Lung (tissue), 12 donors: ENCODE data around the gene ARSG. TPM values are rescaled to one million over a fixed set of nuclear protein-coding genes. Genes with fewer than 3 reads are reported as not detected.

Source experiments
- ATAC-seq: fragments of 200-7000 bp; cut with Tn5 transposase; one replicate; pipeline ENCODE4 v1.9.1; 2020; ENCODE audit warnings: moderate number of reproducible peaks; ENCODE audit not compliant: insufficient read depth, low FRiP score
- DNase-seq, 3 donors: peaks; one replicate each; pipeline ENCODE4 v3.0.0-alpha.2; 2013 to 2017
- H3K27ac ChIP-seq, 2 donors: one replicate each; pipeline ENCODE4 v1.5.1; 2013; ENCODE audit warnings: mild to moderate bottlenecking in 2 of 2, moderate library complexity in 2 of 2, control low read depth in 1 of 2, inconsistent platforms in 1 of 2, low read depth in 1 of 2, low read length in 1 of 2
- H3K27me3 ChIP-seq, 3 donors: one replicate each; pipeline ENCODE4 v1.5.1; 2013; ENCODE audit warnings: low read length in 2 of 3; ENCODE audit not compliant: control insufficient read depth in 3 of 3, insufficient read depth in 3 of 3
- H3K36me3 ChIP-seq, 4 donors: one replicate each; pipeline ENCODE4 v1.5.1; 2013; ENCODE audit warnings: low read length in 4 of 4, mild to moderate bottlenecking in 1 of 4, moderate library complexity in 1 of 4; ENCODE audit not compliant: control insufficient read depth in 4 of 4, insufficient read depth in 4 of 4
- H3K4me1 ChIP-seq, 5 donors: one replicate each; pipeline ENCODE4 v1.5.1; 2013; ENCODE audit warnings: low read length in 5 of 5, mild to moderate bottlenecking in 2 of 5, moderate library complexity in 1 of 5; ENCODE audit not compliant: control insufficient read depth in 5 of 5, insufficient read depth in 5 of 5
- H3K4me3 ChIP-seq: one replicate; pipeline ENCODE4 v1.5.1; 2013; ENCODE audit warnings: mild to moderate bottlenecking, control low read depth, moderate library complexity
- H3K9ac ChIP-seq, 2 donors: one replicate each; pipeline ENCODE4 v1.5.1; 2013; ENCODE audit warnings: low read length in 2 of 2, control low read depth in 1 of 2; ENCODE audit not compliant: insufficient read depth in 1 of 2
- H3K9me3 ChIP-seq, 4 donors: one replicate each; pipeline ENCODE4 v1.5.1; 2013; ENCODE audit warnings: low read length in 3 of 4, mild to moderate bottlenecking in 1 of 4, moderate library complexity in 1 of 4; ENCODE audit not compliant: control insufficient read depth in 4 of 4, insufficient read depth in 3 of 4
- WGBS, 2 donors: extraction: QIAGEN DNeasy Blood & Tissue Kit; methylation state at CpG; one replicate each; pipeline ENCODE4 v1.1.7; 2013; 5-methylcytosine and 5-hydroxymethylcytosine counted together
- polyA plus RNA-seq, 2 donors: library from polyadenylated mRNA; stranded (reverse); fragments of 200-250 nt; gene quantifications; one replicate each; pipeline ENCODE4 v1.2.1, GENCODE V29; 2013
- total RNA-seq, 2 donors: library from RNA; depleted of rRNA in 1 of 2; stranded (reverse); fragments of >200 nt in 1 of 2; gene quantifications; one replicate each; pipeline ENCODE4 v1.2.1, GENCODE V29; 2014 to 2021
- TF ChIP-seq, protein P1 (sequence below): IDR thresholded peaks from 2 replicates; pipeline ENCODE4 v1.5.1; 2012; ENCODE audit warnings: mild to moderate bottlenecking; ENCODE audit errors: control extremely low read depth, extremely low read depth
- donor health status: control.
- donor health status: control.
- donor health status: Bipolar disorder and iron deficiency.
- donor health status: healthy.
- donor health status: DM: yes; HTN: yes; CAD: no.

The ARSG gene
- total and polyA plus RNA-seq, 4 donors: 1.5 to 9.3 (median 4.3) TPM

DNA sequence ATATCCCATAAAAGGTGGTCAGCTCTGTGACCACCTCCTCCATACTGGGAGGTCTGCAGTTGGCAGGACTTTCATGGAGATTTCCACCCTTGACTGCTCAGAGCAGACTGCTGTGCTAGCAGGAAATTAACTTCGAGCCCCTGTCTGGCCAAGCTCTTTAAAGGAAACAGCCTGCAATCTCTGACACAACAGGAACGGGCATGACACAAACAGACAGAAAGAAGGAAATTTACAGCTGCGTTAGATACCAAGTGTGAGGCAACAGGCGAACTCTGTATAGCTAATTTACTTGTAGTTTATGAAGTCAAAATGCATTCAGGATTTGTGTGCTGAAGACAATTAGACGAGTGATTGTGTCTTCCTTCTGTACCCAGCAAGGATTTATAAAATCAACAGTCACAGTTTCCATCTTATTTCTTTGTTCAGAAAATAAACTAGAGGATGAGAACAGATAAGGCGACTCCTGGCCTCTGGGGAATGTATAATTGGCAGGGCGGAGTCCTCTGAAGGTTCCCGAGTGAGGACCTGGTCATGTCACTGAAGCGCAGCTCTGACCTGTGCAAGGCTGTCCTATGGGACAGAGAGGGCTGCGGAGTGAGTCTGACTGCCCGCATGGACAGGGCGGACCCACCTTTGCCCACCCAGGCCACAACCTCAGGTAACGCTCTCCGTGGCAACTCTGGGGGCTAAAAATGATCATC, 149.9 kb downstream of the ARSG start:
- ATAC-seq (no peak), DNase-seq (peak; percentile 48 to 83 (median 74))
- Histone ChIP-seq H3K27me3 (no peaks in the 10 kb centered on the region), H3K9ac (no peak overlapping the region), H3K4me1 (peaks cover 0 to 21% (median 13%) of the 10 kb centered on the region in 5 donors), H3K27ac (peak overlapping the region; percentile 50 to 89), H3K4me3 (no peak overlapping the region), H3K9me3 (no peaks in the 10 kb centered on the region), H3K36me3 (peaks cover 0 to 16% (median 8%) of the 10 kb centered on the region in 4 donors)
- TF ChIP-seq, protein P1, sequence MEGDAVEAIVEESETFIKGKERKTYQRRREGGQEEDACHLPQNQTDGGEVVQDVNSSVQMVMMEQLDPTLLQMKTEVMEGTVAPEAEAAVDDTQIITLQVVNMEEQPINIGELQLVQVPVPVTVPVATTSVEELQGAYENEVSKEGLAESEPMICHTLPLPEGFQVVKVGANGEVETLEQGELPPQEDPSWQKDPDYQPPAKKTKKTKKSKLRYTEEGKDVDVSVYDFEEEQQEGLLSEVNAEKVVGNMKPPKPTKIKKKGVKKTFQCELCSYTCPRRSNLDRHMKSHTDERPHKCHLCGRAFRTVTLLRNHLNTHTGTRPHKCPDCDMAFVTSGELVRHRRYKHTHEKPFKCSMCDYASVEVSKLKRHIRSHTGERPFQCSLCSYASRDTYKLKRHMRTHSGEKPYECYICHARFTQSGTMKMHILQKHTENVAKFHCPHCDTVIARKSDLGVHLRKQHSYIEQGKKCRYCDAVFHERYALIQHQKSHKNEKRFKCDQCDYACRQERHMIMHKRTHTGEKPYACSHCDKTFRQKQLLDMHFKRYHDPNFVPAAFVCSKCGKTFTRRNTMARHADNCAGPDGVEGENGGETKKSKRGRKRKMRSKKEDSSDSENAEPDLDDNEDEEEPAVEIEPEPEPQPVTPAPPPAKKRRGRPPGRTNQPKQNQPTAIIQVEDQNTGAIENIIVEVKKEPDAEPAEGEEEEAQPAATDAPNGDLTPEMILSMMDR: no peak
- WGBS, 2 donors: 52 to 59% methylated on average over 14 of the region's 14 CpGs

DNA sequence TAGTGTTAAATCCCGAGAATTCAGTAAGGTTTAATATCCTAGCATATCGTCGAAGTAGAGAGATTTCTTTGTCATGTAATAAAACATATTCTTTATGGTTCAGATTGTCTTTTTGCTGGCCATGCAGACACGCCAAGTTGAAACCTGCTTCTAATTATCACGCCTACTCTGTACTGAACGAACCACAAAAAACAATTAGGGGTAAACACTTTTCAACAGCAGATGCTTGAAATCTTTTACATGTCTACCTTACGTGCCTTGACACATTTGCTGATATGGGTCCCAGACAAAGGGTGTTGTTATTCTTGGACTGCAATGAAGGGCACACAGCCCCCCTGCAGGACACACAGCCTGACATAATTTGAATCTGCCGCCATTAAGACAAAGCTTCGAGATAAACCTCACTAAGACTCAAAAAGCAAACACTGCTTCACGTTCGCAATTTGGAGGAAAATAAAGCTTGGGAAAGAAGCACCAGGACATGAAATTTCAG, 152.7 kb downstream of the ARSG start:
- 85 to 93% methylated on average over 11 of the region's 11 CpGs for WGBS, 2 donors

DNA sequence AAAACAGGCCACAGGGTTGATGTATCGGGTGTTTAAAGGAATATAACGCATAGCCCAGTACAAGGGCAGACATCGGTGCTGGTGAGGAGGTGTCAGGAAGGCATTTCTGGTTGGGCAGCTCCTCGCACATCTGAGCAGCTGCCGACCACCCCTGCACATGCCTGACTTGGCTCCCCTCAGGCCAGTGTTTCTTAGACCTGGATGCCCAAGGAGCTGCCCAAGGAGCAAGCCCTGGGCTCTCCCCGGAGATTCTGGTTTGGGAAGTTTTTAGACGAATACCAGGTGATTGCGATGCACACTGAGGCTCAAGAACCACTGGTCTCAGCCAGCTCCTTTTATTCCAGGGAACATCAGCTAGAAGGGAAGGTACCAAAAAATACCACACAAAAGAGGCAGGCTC, 154.4 kb downstream of the ARSG start:
- no peaks in the 10 kb centered on the region for H3K9me3 ChIP-seq
- no peaks in the 10 kb centered on the region for H3K27me3 ChIP-seq
- no peak for ATAC-seq
- WGBS, 2 donors: 92 to 93% methylated on average over 8 of the region's 8 CpGs
- DNase-seq: no peak
- H3K4me1 ChIP-seq: peaks cover 0 to 13% (median 8%) of the 10 kb centered on the region in 5 donors
- no peak overlapping the region for H3K4me3 ChIP-seq
- H3K27ac ChIP-seq: no peak overlapping the region
- H3K9ac ChIP-seq: no peak overlapping the region
- H3K36me3 ChIP-seq: peaks cover 5 to 39% (median 21%) of the 10 kb centered on the region in 4 donors
- TF ChIP-seq, protein P1: no peak

More for the DNA sequence above, 152.7 kb downstream of the ARSG start:
- Histone ChIP-seq H3K9me3 (no peaks in the 10 kb centered on the region), H3K36me3 (peaks cover 0 to 29% (median 13%) of the 10 kb centered on the region in 4 donors), H3K4me3 (no peak overlapping the region), H3K9ac (no peak overlapping the region), H3K4me1 (peaks cover 0 to 14% (median 8%) of the 10 kb centered on the region in 5 donors), H3K27ac (no peak overlapping the region), H3K27me3 (no peaks in the 10 kb centered on the region)
- TF ChIP-seq, protein P1: no peak
- ATAC-seq (no peak), DNase-seq (no peak)
